Measurements from ENCODE around the gene BET1L. TPM values are rescaled to one million over a fixed set of nuclear protein-coding genes. Genes with fewer than 3 reads are reported as not detected.
A peak's percentile ranks its signal among the peaks of the same experiment; 100 is the strongest.

BET1L gene, protein sequence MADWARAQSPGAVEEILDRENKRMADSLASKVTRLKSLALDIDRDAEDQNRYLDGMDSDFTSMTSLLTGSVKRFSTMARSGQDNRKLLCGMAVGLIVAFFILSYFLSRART
- 54.6 and 60.2 TPM in 2 replicates for total RNA-seq (2013; cell fraction: nucleolus; rRNA removed)
- total RNA-seq (2014; rRNA removed) (15.6 and 17.8 TPM in 2 replicates), total RNA-seq (2014; rRNA removed; fragmentation: Illumina TruSeq; extraction: Trizol) (13.7 and 14.0 TPM in 2 replicates), total RNA-seq (2021) (40.5 and 48.9 TPM in 2 replicates), polyA plus RNA-seq (2011; rRNA removed) (24.6 and 44.2 TPM in 2 replicates), polyA plus RNA-seq (2014; fragmentation: Illumina TruSeq; extraction: Trizol) (28.3 and 40.8 TPM in 2 replicates), polyA plus RNA-seq (2014; fragmentation: Nextera tagmentation; extraction: Ambion mirVana) (10 to 100 TPM in 1 of 2 experiments, 1 to 10 TPM in 1; 6.7 to 12.4 TPM), polyA plus RNA-seq (2014; rRNA removed) (38.7 and 43.0 TPM in 2 replicates), polyA plus RNA-seq (2016; fragmentation: Nextera tagmentation; extraction: Ambion mirVana) (10 to 100 TPM; 46.9 to 55.4 TPM), polyA minus RNA-seq (2011; rRNA and poly(A)+ RNA removed) (77.0 and 86.8 TPM in 2 replicates), Bru-seq, nascent RNA (percentile 71 among the genes with signal in this experiment), BruChase-seq, experiment 1, labeled RNA remaining after a 6-hour chase (percentile 62 among the genes with signal in this experiment), BruChase-seq, experiment 2, labeled RNA remaining after a 2-hour chase (percentile 66 among the genes with signal in this experiment)
- 36.2 TPM for polyA plus RNA-seq (2011; ENCODE audit: low read depth)
- polyA plus RNA-seq (2011; cell fraction: cytosol; rRNA removed), result 66.9 and 68.1 TPM in 2 replicates
- polyA plus RNA-seq (2011; cell fraction: nucleus; rRNA removed), result 49.8 and 58.9 TPM in 2 replicates
- 52.3 and 52.9 TPM in 2 replicates for polyA plus RNA-seq (2012)
- 11.8 and 13.0 TPM in 2 replicates for polyA minus RNA-seq (2011; cell fraction: cytosol; rRNA and poly(A)+ RNA removed)
- polyA minus RNA-seq (2011; cell fraction: nucleus; rRNA and poly(A)+ RNA removed), result 44.2 and 63.0 TPM in 2 replicates
- long read RNA-seq, experiment 1, transcript BET1L-203 (4 exons, 2,819 nt), result major isoform, 19 of 26 reads
- long read RNA-seq, experiment 1, partial matches to known transcripts, result 0 of 26 reads
- long read RNA-seq, experiment 1, other reads (novel, unspliced or antisense), result 6 of 26 reads
- long read RNA-seq, experiment 2, partial matches to known transcripts, result 0 of 7 reads
- long read RNA-seq, experiment 2, other reads (novel, unspliced or antisense), result 6 of 7 reads

DNA sequence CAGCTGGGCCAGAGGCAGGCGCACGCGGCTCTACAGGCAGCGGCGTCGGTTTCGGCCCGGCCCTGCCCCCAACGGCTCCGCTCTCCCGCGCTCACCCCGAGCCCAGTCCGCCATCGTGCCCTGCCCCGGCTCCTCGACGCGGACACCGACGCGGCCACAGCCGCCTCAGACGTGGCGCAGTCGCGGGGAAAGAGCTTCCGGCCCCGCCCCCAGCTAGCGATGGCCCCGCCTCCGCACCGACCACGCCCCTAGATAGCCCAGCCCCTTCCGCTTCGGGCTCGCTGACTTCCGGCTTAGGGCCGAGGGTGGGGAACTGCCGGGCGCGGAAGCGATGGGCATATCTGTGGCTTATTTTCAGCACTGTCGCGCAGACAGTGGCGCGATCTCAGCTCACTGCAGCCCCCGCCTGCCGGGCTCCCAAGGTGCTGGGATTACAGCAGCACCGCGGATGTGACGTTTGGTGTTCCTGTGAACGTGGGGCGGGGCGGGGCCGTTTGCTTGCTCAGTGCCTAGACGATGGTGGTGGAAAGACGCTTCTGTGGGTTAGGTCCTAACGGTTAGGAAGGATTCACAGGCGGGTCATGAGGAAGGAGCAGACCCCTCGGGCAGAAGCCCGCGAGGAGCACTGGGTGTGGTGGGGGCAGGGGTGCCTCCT, at the start of gene BET1L, which contains the start of gene RIC8A:
BET1L (minus strand) TSS at position 192 of the 655 bp plus-strand sequence; CDS start at position 114, 78 bp downstream.
RIC8A (plus strand) TSS at position 501 of the 655 bp plus-strand sequence. CDS start 1,147 bp downstream, outside the sequence.
- Histone ChIP-seq H3K4me1 (ENCODE audit: control insufficient read depth, insufficient read depth, low read length) (peaks cover 27% of the 10 kb centered on the region), H3K4me3 (peak within 1 kb of the TSS; percentile 84), H3K9me3 (replicated peaks; ENCODE audit: control insufficient read depth, insufficient read depth, low read length) (no peaks in the 10 kb centered on the region), H3K79me2 (ENCODE audit: control insufficient read depth, insufficient read depth, low read length) (peaks cover 57% of the 10 kb centered on the region), H3K36me3 (ENCODE audit: control insufficient read depth in 2 of 2, insufficient read depth in 2 of 2, low read length in 1 of 2) (peaks cover 12 to 37% of the 10 kb centered on the region in 2 experiments), H4K20me1 (ENCODE audit: control insufficient read depth, insufficient read depth) (peaks cover 11% of the 10 kb centered on the region), H3K27me3 (replicated peaks in 1 of 2; ENCODE audit: control insufficient read depth in 2 of 2, insufficient read depth in 2 of 2, low read length in 1 of 2) (no peaks in the 10 kb centered on the region), H3K4me2 (ENCODE audit: control insufficient read depth, insufficient read depth) (peak within 1 kb of the TSS; percentile 97), H3K27ac (ENCODE audit: control insufficient read depth, insufficient read depth) (peak within 1 kb of the TSS; percentile 97), H3K9ac (ENCODE audit: control insufficient read depth, insufficient read depth, low read length) (peak within 1 kb of the TSS; percentile 98), H2AFZ (ENCODE audit: control insufficient read depth, low read depth, low read length) (peak within 1 kb of the TSS; percentile 56)
- BruUV-seq (replicated peaks), result no TSS peak
- DNase-seq (ENCODE audit: low read depth, low spot score) (peak; percentile 94), ATAC-seq (peak; percentile 81), FAIRE-seq (peak; percentile 99)
- WGBS (ENCODE audit: insufficient coverage, insufficient replicate concordance, low lambda C conversion rate, missing lambda C conversion rate), result under 1% methylated on average over 51 of the region's 63 CpGs
- POLR2A ChIA-PET, result interaction anchor here (0.6 to 2.5 kb wide), 18 partner anchors 10 to 329 kb away, joined by 3 to 27 read pairs (median 5); partner anchors contain the start of genes PSMD13, RNH1 and SIRT3
- in situ Hi-C loops (cut with MboI) (loop anchor here (5.0 to 10.0 kb wide), 2 partner anchors 157 to 300 kb away; partner anchors contain the start of genes B4GALNT4 and RNH1), intact Hi-C loops (cut with micrococcal nuclease; ENCODE audit: unreplicated experiment) (loop anchor here (1.0 to 10.0 kb wide), 5 partner anchors 29 to 237 kb away; partner anchors contain the start of genes ANO9, IFITM2, PSMD13 and SIRT3)
- RAD21 ChIA-PET (ENCODE audit: unreplicated experiment), result interaction anchor here (0.8 to 2.5 kb wide), 11 partner anchors 10 to 243 kb away, joined by 3 to 15 read pairs (median 6); partner anchors contain the start of genes IFITM1, IFITM2 and PSMD13
- CTCF ChIA-PET, result interaction anchor here (0.7 to 1.8 kb wide), 12 partner anchors 11 to 408 kb away, joined by 3 to 10 read pairs (median 4); partner anchors contain the start of genes IRF7 and PSMD13
- SMC1A ChIA-PET (ENCODE audit: uncharacterized antibody, unreplicated experiment), result interaction anchor here (0.7 to 2.6 kb wide), 7 partner anchors 9 to 148 kb away, joined by 3 to 12 read pairs (median 3); partner anchors contain the start of gene PSMD13
- TF ChIP-seq SRF (IDR thresholded peaks at IDR 0.05; ENCODE audit: low read depth in 2 of 2, low read length in 2 of 2) (peak; percentile 47 to 70; a peak in 2 of 4 replicates), ETV6 (conservative IDR thresholded peaks at IDR 0.05 in 1 of 2, IDR thresholded peaks at IDR 0.05 in 1 of 2; ENCODE audit: borderline replicate concordance in 1 of 2, low read depth in 1 of 2) (no peak; a peak in 1 of 4 replicates), LARP7 (IDR thresholded peaks at IDR 0.05) (peak; percentile 62; the same call in 1 of the 2 replicates), TCF12 (IDR thresholded peaks at IDR 0.05; ENCODE audit: low read depth, low read length) (no peak), FOXM1 (IDR thresholded peaks at IDR 0.05; ENCODE audit: low read depth, low read length) (no peak), MTA3 (IDR thresholded peaks at IDR 0.05; ENCODE audit: borderline replicate concordance, low read length) (no peak), NR2C2 (IDR thresholded peaks at IDR 0.05; ENCODE audit: borderline replicate concordance, control insufficient read depth, insufficient read length, low read depth) (no peak), ZBED1 (IDR thresholded peaks at IDR 0.05; ENCODE audit: borderline replicate concordance) (no peak), HCFC1 (IDR thresholded peaks at IDR 0.05; ENCODE audit: low read length) (peak; percentile 59)
- TF ChIP-seq, protein P1, sequence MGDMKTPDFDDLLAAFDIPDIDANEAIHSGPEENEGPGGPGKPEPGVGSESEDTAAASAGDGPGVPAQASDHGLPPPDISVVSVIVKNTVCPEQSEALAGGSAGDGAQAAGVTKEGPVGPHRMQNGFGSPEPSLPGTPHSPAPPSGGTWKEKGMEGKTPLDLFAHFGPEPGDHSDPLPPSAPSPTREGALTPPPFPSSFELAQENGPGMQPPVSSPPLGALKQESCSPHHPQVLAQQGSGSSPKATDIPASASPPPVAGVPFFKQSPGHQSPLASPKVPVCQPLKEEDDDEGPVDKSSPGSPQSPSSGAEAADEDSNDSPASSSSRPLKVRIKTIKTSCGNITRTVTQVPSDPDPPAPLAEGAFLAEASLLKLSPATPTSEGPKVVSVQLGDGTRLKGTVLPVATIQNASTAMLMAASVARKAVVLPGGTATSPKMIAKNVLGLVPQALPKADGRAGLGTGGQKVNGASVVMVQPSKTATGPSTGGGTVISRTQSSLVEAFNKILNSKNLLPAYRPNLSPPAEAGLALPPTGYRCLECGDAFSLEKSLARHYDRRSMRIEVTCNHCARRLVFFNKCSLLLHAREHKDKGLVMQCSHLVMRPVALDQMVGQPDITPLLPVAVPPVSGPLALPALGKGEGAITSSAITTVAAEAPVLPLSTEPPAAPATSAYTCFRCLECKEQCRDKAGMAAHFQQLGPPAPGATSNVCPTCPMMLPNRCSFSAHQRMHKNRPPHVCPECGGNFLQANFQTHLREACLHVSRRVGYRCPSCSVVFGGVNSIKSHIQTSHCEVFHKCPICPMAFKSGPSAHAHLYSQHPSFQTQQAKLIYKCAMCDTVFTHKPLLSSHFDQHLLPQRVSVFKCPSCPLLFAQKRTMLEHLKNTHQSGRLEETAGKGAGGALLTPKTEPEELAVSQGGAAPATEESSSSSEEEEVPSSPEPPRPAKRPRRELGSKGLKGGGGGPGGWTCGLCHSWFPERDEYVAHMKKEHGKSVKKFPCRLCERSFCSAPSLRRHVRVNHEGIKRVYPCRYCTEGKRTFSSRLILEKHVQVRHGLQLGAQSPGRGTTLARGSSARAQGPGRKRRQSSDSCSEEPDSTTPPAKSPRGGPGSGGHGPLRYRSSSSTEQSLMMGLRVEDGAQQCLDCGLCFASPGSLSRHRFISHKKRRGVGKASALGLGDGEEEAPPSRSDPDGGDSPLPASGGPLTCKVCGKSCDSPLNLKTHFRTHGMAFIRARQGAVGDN (IDR thresholded peaks at IDR 0.05), result peak; percentile 30; the same call in 1 of the 2 replicates

All from GM12878 (cell line).